Measurements from ENCODE around the gene SPOCK1.

The SPOCK1 gene

DNA sequence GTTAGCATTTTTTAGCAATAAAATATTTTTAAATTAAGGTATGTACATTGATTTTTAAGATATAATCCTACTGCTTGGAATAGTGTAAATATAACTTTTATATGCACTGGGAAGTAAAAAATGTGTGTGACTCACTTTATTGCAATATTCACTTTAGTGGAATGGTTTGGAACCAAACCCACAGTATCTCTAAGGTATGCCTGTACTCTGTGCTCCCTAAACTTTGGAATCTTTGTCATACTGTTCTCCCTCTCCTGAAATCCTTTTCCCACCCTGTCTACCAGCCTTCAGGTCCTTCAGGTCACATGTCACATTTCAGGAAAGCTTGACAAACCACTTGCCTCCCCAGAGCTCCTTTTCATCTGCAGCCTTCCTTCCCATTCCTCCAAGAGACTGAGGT is 308.7 kb downstream of the SPOCK1 start:
- DNase-seq (ENCODE audit: low spot score in 2 of 2), result no peak
- H3K27ac Mint-ChIP-seq, result no peak overlapping the region
- H3K27me3 Mint-ChIP-seq, result peaks cover 5% of the 10 kb centered on the region
- H3K9me3 Mint-ChIP-seq, result peaks cover 3% of the 10 kb centered on the region
- no peak overlapping the region for H3K4me3 Mint-ChIP-seq
- no peaks in the 10 kb centered on the region for H3K4me1 Mint-ChIP-seq
- no peak for ATAC-seq (ENCODE audit: low read depth)
- no peaks in the 10 kb centered on the region for H3K36me3 Mint-ChIP-seq

DNA sequence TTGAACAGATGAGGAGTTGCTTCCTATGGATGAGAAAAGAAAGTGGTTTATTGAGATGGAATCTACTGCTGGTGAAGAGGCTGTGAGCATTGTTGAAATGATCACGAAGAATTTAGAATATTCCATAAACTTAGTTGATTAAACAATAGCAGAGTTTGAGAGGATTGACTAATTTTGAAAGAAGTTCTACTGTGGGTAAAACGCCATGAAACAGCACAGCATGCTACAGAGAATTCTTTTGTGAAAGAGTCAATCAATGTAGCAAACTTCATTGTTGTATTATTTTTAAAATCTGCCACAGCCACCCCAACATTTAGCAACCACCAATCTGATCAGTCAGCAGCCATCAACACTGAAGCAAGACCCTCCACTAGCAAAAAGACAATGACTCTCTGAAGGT is 309.1 kb downstream of the SPOCK1 start:
- H3K4me3 Mint-ChIP-seq, result no peak overlapping the region
- ATAC-seq (ENCODE audit: low read depth) (no peak), DNase-seq (ENCODE audit: low spot score in 2 of 2) (no peak)
- no peaks in the 10 kb centered on the region for H3K36me3 Mint-ChIP-seq
- H3K27ac Mint-ChIP-seq, result no peak overlapping the region
- peaks cover 5% of the 10 kb centered on the region for H3K27me3 Mint-ChIP-seq
- no peaks in the 10 kb centered on the region for H3K4me1 Mint-ChIP-seq
- peaks cover 3% of the 10 kb centered on the region for H3K9me3 Mint-ChIP-seq

DNA sequence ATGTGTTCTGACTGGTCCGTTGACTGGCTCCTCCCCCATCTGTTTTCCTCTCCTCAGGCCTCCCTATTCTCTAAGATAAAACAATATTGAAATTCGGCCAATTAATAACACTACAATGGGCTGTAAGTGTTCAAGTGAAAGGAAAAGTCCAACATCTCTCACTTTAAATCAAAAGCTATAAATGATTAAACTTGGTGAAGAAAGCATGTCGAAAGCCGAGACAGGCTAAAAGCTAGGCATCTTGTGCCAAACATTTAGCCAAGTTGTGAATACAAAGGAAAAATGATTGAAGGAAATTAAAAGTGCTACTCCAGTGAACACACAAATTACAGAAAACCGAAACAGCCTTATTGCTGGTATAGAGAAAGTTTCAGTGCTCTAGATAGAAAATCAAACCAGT is 310.6 kb downstream of the SPOCK1 start:
- Mint-ChIP-seq H3K27me3 (peaks cover 5% of the 10 kb centered on the region), H3K4me3 (no peak overlapping the region), H3K36me3 (no peaks in the 10 kb centered on the region), H3K4me1 (no peaks in the 10 kb centered on the region), H3K9me3 (peaks cover 3% of the 10 kb centered on the region), H3K27ac (no peak overlapping the region)
- no peak for ATAC-seq (ENCODE audit: low read depth)
- no peak for DNase-seq (ENCODE audit: low spot score in 2 of 2)

DNA sequence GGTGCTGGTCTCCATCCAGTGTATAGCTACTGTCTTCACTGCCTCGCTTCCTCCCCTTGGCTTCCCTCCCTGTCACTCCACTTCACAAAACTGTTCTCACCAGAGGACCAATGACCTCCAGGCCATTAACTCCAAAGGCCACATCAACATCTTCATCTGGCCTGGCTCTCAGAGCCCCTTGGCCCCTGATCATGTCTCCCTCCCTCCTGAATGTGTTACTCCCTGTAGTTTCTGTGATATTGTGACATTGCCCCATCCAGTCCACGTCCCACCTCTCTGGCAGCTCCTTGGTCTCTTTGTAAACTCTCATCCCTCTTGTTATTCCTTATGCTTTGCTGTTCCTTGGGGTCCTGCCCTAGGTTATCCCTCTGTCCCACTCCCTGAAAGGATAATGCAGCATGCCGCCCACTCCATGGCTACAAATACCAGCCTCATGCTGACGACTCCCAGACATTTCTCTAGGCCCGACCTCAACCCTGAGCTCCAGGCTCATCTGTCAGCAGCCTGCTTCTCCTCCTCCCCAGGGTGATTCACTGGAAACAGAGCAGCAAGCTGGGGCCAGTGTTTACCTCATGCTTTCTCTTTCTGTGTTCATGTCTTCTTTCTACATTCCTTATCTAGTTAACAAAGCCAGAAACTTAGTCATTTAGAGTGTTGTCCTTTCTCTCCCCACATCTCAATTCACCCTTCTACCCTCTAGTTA is 312.2 kb downstream of the SPOCK1 start:
- peaks cover 5% of the 10 kb centered on the region for H3K27me3 Mint-ChIP-seq
- no peak for ATAC-seq (ENCODE audit: low read depth)
- H3K4me3 Mint-ChIP-seq, result no peak overlapping the region
- no peaks in the 10 kb centered on the region for H3K4me1 Mint-ChIP-seq
- H3K27ac Mint-ChIP-seq, result no peak overlapping the region
- H3K36me3 Mint-ChIP-seq, result no peaks in the 10 kb centered on the region
- peaks cover 3% of the 10 kb centered on the region for H3K9me3 Mint-ChIP-seq
- no peak for DNase-seq (ENCODE audit: low spot score in 2 of 2)

DNA sequence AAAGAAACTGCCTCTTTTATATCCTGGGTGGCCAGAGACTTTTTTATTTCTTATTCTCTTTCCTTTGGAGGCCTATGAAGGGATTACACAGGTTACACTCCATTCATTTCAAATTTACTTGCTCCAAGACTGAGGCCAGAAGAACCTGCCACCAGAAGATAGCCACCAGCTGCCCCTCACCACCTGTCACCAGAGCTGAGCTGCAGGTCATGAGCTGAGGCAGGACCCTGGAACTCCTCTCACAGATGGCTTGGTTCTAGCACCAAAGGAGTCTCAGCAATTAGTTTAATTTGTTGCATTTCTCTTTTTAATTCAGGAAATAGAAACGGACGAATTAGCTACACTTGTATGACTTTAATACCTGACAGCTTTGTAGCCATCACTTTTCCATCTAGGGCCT is 313.9 kb downstream of the SPOCK1 start:
- peaks cover 5% of the 10 kb centered on the region for H3K27me3 Mint-ChIP-seq
- H3K9me3 Mint-ChIP-seq, result peaks cover 3% of the 10 kb centered on the region

DNA sequence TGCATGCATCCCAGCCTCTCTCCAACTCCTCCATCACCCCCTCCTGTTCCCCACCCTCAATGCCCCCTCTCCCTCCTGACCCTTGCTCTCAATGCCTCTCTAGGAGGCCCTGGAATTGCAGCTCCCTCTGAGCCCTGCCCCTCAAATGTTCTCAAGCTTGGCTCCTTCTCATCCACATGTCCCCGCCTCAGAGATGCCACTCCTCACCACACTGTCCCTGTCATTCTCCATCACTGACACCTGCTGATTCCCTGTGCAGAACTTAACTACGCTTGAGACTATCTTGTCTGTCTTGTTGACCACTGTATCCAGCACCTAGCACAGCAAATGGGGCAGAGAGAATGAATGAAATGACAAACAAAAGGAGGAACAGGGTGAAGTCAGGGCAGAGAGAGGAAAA is 314.4 kb downstream of the SPOCK1 start:
- H3K9me3 Mint-ChIP-seq, result peaks cover 3% of the 10 kb centered on the region

More for the DNA sequence above, 313.9 kb downstream of the SPOCK1 start:
- no peak for ATAC-seq (ENCODE audit: low read depth)
- no peak for DNase-seq (ENCODE audit: low spot score in 2 of 2)
- no peak overlapping the region for H3K27ac Mint-ChIP-seq
- H3K36me3 Mint-ChIP-seq, result no peaks in the 10 kb centered on the region
- no peak overlapping the region for H3K4me3 Mint-ChIP-seq
- H3K4me1 Mint-ChIP-seq, result no peaks in the 10 kb centered on the region

DNA sequence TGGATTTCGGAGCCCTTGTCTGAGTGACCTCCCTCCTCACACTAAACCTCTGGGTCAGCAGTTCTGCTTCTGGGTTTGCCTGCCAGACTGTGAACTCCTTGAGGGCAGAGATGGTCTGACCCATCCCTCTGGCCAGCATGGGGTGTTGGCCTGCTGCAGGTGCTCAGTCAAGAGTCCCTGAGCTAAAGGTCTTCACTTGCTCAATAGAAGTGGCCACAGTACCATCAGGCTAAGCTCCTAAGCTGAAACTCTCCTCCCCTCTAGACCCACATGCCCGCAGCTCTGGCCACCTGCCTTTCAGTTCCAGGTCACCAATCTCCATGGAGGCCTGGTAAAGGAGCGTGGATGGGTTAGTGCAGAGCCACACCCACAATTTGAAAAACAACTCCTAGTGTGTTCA is 316.6 kb downstream of the SPOCK1 start:
- H3K27ac Mint-ChIP-seq, result no peak overlapping the region
- no peak overlapping the region for H3K4me3 Mint-ChIP-seq
- H3K36me3 Mint-ChIP-seq, result no peaks in the 10 kb centered on the region
- H3K27me3 Mint-ChIP-seq, result peaks cover 5% of the 10 kb centered on the region
- H3K9me3 Mint-ChIP-seq, result peaks cover 3% of the 10 kb centered on the region
- no peaks in the 10 kb centered on the region for H3K4me1 Mint-ChIP-seq
- ATAC-seq (ENCODE audit: low read depth), result no peak
- DNase-seq (ENCODE audit: low spot score in 2 of 2), result no peak

More for the DNA sequence above, 314.4 kb downstream of the SPOCK1 start:
- H3K4me1 Mint-ChIP-seq, result no peaks in the 10 kb centered on the region
- no peaks in the 10 kb centered on the region for H3K36me3 Mint-ChIP-seq
- no peak for DNase-seq (ENCODE audit: low spot score in 2 of 2)
- no peak overlapping the region for H3K27ac Mint-ChIP-seq
- H3K27me3 Mint-ChIP-seq, result peaks cover 6% of the 10 kb centered on the region
- H3K4me3 Mint-ChIP-seq, result no peak overlapping the region
- no peak for ATAC-seq (ENCODE audit: low read depth)

DNA sequence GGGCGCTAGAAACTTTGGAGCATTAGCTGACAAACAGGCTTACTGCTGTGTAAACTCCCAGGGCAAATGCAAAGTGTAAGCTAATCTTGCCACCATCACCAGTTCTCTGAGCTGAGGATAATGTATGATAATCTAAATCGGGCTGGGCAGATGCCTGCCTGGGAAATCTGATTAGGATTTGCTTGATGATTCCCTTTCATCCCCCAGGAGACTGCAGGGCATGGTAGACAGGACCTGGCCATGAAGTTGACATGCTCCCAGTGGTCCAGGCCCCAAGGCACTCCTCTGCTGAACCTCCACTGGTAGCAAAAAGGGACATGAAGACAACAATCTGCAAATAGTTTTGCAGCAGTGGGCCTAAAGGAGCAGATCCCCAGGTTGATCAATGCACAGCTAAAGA is 317.5 kb downstream of the SPOCK1 start:
- Mint-ChIP-seq H3K27me3 (peaks cover 3% of the 10 kb centered on the region), H3K4me3 (no peak overlapping the region), H3K27ac (no peak overlapping the region), H3K9me3 (no peaks in the 10 kb centered on the region), H3K4me1 (no peaks in the 10 kb centered on the region), H3K36me3 (no peaks in the 10 kb centered on the region)
- no peak for DNase-seq (ENCODE audit: low spot score in 2 of 2)
- ATAC-seq (ENCODE audit: low read depth), result no peak

DNA sequence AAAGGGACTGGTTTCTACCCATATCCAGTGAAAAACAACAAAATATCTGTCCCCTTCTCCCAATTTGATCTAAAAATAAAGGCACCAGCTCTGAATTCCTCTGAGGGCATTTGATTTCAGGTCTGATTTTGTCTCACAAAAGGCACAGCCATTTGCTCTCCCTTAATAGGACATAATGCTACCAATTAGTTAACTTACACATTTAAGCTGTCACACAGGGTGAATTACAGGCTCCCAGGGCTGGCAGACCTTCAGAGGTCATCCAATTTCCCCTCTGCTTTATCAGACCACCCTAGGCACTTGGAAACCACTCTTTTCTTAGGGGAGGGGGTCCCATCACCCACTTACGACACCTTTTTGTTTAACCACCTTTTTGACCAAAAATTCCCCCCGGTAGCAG is 319.9 kb downstream of the SPOCK1 start:
- Mint-ChIP-seq H3K36me3 (no peaks in the 10 kb centered on the region), H3K27ac (no peak overlapping the region), H3K9me3 (no peaks in the 10 kb centered on the region), H3K4me1 (no peaks in the 10 kb centered on the region), H3K4me3 (no peak overlapping the region), H3K27me3 (peaks cover 6% of the 10 kb centered on the region)
- DNase-seq (ENCODE audit: low spot score in 2 of 2), result no peak
- ATAC-seq (ENCODE audit: low read depth), result no peak

DNA sequence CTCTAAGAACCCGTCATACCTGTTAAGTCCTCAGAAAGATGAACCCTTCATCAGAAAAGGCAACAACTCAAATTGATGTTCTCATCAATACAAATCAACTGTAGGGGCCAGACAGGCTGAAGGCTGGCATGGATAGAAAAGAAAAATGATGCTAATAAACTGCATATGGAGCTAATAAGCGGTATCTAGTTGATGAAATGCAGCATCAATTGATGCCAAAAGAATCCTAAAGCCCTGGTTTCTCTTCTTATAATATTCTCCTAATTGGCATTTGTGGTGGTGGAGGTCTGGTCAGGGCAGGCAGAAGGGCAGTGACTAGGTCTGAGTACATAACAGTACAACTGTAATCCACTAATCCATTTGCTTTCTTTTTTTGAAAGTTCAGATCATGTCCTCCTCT is 322.5 kb downstream of the SPOCK1 start:
- DNase-seq (ENCODE audit: low spot score in 2 of 2), result no peak
- H3K4me1 Mint-ChIP-seq, result no peaks in the 10 kb centered on the region
- H3K27ac Mint-ChIP-seq, result no peak overlapping the region
- peaks cover 6% of the 10 kb centered on the region for H3K27me3 Mint-ChIP-seq
- H3K36me3 Mint-ChIP-seq, result no peaks in the 10 kb centered on the region
- no peaks in the 10 kb centered on the region for H3K9me3 Mint-ChIP-seq
- no peak overlapping the region for H3K4me3 Mint-ChIP-seq
- no peak for ATAC-seq (ENCODE audit: low read depth)

DNA sequence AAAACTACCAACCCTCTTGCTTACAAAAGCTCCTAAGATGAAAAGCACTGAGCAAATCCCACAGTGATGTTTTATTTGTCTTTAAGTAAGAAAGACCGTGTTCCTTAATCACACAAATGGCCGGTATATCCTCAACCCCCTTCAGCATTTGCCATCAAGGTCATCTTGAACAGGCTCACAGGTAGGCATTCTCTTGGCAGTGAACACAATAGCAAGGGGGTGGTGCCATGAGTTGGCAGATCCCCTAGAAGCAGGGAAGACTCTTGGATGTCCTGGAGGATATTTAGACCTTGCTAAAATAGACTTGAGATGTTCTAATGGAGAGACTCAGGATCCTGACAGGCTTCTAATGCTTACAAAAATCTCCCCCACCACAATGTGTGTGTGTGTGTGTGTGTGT is 323.0 kb downstream of the SPOCK1 start:
- H3K27ac Mint-ChIP-seq, result no peak overlapping the region
- peaks cover 6% of the 10 kb centered on the region for H3K27me3 Mint-ChIP-seq
- H3K9me3 Mint-ChIP-seq, result no peaks in the 10 kb centered on the region
- no peak overlapping the region for H3K4me3 Mint-ChIP-seq
- H3K36me3 Mint-ChIP-seq, result no peaks in the 10 kb centered on the region
- ATAC-seq (ENCODE audit: low read depth) (no peak), DNase-seq (ENCODE audit: low spot score in 2 of 2) (no peak)
- no peaks in the 10 kb centered on the region for H3K4me1 Mint-ChIP-seq

DNA sequence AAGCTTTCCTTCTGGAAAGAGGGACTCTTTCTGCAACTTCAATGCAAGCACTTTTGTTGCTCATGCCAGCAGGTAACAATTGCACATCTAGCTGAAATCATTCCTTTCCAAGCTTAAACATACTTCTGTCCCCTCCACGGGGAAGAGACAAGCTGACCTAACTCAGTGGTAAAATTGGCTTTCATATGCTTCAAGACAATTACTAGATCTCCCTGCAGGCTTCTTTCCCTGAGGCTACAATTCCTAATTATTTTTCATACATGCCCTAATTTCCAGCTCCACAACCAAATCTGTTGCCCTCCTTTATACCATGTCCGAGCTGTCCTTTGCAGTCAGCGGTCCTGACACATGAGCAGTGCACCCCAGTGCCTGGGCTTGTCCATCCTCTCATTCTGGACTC is 324.9 kb downstream of the SPOCK1 start:
- ATAC-seq (ENCODE audit: low read depth) (no peak), DNase-seq (ENCODE audit: low spot score in 2 of 2) (no peak)
- Mint-ChIP-seq H3K4me1 (no peaks in the 10 kb centered on the region), H3K27ac (no peak overlapping the region), H3K36me3 (no peaks in the 10 kb centered on the region), H3K4me3 (no peak overlapping the region), H3K9me3 (no peaks in the 10 kb centered on the region), H3K27me3 (peaks cover 4% of the 10 kb centered on the region)

DNA sequence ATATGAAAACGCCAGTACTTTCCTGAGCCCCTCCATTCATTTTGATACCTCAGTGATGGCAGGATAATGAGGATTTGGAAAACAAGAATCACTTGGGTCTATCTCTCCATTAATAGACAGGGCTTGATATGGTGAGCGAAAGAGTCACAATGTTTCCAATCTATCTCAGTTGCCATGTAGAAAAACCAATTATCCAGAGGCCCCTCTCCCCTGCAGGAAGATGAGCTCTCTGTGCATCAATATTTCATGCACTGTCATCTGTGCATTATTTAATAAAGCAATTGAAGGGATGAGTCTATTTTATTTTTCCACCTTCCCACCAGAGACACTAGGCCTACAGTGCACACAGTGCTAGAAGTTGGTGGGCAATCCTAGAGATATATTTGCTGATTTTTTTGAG is 326.9 kb downstream of the SPOCK1 start:
- H3K4me1 Mint-ChIP-seq, result no peaks in the 10 kb centered on the region
- H3K36me3 Mint-ChIP-seq, result no peaks in the 10 kb centered on the region
- no peak overlapping the region for H3K4me3 Mint-ChIP-seq
- H3K27ac Mint-ChIP-seq, result no peak overlapping the region
- no peak for ATAC-seq (ENCODE audit: low read depth)
- H3K9me3 Mint-ChIP-seq, result peaks cover 1% of the 10 kb centered on the region
- H3K27me3 Mint-ChIP-seq, result peaks cover 3% of the 10 kb centered on the region
- DNase-seq (ENCODE audit: low spot score in 2 of 2), result no peak

DNA sequence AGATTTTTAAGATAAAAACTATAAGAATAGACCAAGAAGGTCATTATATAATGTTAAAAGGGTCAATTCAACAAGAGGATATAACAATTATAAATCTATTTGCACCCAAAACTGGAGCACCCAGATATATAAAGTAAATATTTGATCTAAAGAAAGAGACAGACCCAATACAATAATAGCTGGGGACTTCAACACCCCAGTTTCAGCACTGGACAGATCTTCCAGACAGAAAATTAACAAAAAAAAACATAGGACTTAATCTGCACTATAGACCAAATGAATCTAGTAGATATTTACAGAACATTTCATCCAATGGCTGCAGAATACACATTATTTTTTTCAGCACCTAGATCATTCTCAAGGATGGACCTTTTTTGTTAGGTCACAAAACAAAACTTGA is 331.9 kb downstream of the SPOCK1 start:
- Mint-ChIP-seq H3K36me3 (no peaks in the 10 kb centered on the region), H3K4me1 (no peaks in the 10 kb centered on the region), H3K27me3 (no peaks in the 10 kb centered on the region), H3K27ac (no peak overlapping the region), H3K4me3 (no peak overlapping the region), H3K9me3 (peaks cover 1% of the 10 kb centered on the region)
- no peak for DNase-seq (ENCODE audit: low spot score in 2 of 2)
- no peak for ATAC-seq (ENCODE audit: low read depth)

DNA sequence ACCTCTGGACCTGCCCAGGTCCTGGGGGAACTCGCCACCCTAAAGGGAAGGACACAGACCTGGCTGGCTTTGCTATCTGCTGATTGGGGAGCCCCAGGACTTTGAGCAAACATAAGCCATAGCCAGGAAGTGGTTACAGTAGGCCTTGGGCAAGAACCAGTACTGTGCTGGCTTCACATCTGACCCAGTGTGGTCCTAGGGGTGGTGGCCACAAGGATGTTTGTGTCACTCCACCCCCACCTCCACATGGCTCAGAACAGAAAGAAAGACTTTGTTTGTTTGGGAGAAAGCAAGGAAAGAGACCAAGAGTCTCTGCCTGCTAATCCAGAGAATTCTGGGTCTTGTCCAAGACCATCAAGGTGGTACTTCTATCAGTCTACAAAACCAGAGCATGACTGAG is 334.2 kb downstream of the SPOCK1 start:
- H3K27ac Mint-ChIP-seq, result no peak overlapping the region
- H3K36me3 Mint-ChIP-seq, result no peaks in the 10 kb centered on the region
- H3K4me3 Mint-ChIP-seq, result no peak overlapping the region

More for the DNA sequence above, 334.2 kb downstream of the SPOCK1 start:
- H3K27me3 Mint-ChIP-seq, result no peaks in the 10 kb centered on the region
- H3K9me3 Mint-ChIP-seq, result peaks cover 1% of the 10 kb centered on the region
- H3K4me1 Mint-ChIP-seq, result no peaks in the 10 kb centered on the region
- DNase-seq (ENCODE audit: low spot score in 2 of 2) (no peak), ATAC-seq (ENCODE audit: low read depth) (no peak)

Data from memory B cell (primary cell).